Measurements from ENCODE around the gene PXK.
A peak's percentile ranks its signal among the peaks of the same experiment; 100 is the strongest.
"Not testable (repeated sequence)": the region's sequence is repeated elsewhere in the genome, so short reads cannot be mapped to it uniquely, and the experiment has no call there.

Gene PXK

GRCh38 chr3:58425782-58426181 lies 93.1 kb downstream of the PXK start:
- peaks cover 67 to 78% of the 10 kb centered on the region in 2 donors for H3K36me3 ChIP-seq (ENCODE audit: control insufficient read depth in 1 of 2, insufficient read depth in 2 of 2, low read length in 2 of 2)
- no peak overlapping the region for H3K27ac ChIP-seq (ENCODE audit: low read length)
- H3K27me3 ChIP-seq (ENCODE audit: low read depth, low read length): no peaks in the 10 kb centered on the region
- H3K4me3 ChIP-seq (ENCODE audit: low read depth in 1 of 2, low read length in 2 of 2): no peak overlapping the region
- H3K9me3 ChIP-seq (ENCODE audit: control insufficient read depth in 1 of 2, low read length in 2 of 2): no peaks in the 10 kb centered on the region
- peaks cover 0 to 7% of the 10 kb centered on the region in 2 donors for H3K4me1 ChIP-seq (ENCODE audit: control insufficient read depth in 1 of 2, insufficient read depth in 2 of 2, low read length in 2 of 2)

DNA sequence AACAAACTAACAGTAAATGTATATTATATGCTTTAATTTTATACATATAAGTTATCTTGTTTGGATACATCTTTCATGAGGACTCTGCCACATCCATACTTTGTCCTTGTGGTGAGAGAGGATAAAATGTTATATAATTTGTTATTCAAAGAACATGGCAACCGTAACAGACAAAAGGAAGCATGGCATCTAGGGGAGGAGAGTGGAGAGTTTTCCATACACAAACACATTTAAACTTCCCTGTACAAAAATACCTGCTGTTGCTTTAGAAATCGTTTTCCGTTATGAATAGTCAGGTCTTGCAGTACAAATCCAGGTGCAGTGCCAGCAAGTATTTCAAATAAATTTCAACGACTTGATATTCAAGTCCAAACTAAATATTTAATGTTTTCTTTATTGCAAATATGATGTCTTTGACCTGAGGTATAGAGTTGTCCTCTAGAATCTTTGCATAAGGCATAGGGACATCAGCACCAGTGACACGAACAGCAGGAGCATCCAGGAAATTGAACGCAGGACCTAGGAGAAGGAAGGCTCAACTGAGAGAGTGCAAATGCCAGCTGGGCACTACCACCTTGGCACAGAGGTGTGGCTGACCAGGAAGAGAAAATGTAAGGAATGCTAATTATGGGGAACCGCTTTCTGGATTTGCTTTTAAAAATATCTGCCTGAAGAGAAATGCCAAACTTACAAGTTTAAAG lies 95.1 kb downstream of the PXK start:
- Histone ChIP-seq H3K4me3 (ENCODE audit: low read depth in 1 of 2, low read length in 2 of 2) (no peak overlapping the region), H3K9me3 (ENCODE audit: control insufficient read depth in 1 of 2, low read length in 2 of 2) (no peaks in the 10 kb centered on the region), H3K36me3 (ENCODE audit: control insufficient read depth in 1 of 2, insufficient read depth in 2 of 2, low read length in 2 of 2) (peaks cover 61 to 78% of the 10 kb centered on the region in 2 donors), H3K4me1 (ENCODE audit: control insufficient read depth in 1 of 2, insufficient read depth in 2 of 2, low read length in 2 of 2) (peaks cover 0 to 17% of the 10 kb centered on the region in 2 donors), H3K27me3 (ENCODE audit: low read depth, low read length) (no peaks in the 10 kb centered on the region), H3K27ac (ENCODE audit: low read length) (no peak overlapping the region)

DNA sequence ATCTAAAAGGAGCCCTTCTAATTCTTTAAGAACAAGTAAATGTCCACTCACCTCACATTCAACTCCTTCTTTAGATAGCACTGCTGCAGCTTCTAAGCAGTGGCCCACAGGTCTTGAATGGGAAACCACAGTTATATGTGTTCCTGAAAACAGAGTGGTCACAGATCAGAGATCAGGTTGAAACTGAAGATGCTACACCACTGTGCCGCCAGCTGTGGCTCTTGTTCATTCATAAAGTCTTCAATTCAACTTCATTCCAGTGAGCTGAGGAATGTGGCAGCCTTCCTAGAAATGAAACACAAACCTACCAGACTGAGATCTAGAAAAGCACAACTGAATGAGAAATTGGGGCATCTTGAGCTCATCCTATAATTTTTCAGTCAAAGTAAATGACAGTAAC lies 97.0 kb downstream of the PXK start:
- peaks cover 3 to 25% of the 10 kb centered on the region in 2 donors for H3K4me1 ChIP-seq (ENCODE audit: control insufficient read depth in 1 of 2, insufficient read depth in 2 of 2, low read length in 2 of 2)
- H3K9me3 ChIP-seq (ENCODE audit: control insufficient read depth in 1 of 2, low read length in 2 of 2): no peaks in the 10 kb centered on the region
- peaks cover 54 to 67% of the 10 kb centered on the region in 2 donors for H3K36me3 ChIP-seq (ENCODE audit: control insufficient read depth in 1 of 2, insufficient read depth in 2 of 2, low read length in 2 of 2)
- no peaks in the 10 kb centered on the region for H3K27me3 ChIP-seq (ENCODE audit: low read depth, low read length)
- no peak overlapping the region for H3K4me3 ChIP-seq (ENCODE audit: low read depth in 1 of 2, low read length in 2 of 2)
- H3K27ac ChIP-seq (ENCODE audit: low read length): no peak overlapping the region

DNA sequence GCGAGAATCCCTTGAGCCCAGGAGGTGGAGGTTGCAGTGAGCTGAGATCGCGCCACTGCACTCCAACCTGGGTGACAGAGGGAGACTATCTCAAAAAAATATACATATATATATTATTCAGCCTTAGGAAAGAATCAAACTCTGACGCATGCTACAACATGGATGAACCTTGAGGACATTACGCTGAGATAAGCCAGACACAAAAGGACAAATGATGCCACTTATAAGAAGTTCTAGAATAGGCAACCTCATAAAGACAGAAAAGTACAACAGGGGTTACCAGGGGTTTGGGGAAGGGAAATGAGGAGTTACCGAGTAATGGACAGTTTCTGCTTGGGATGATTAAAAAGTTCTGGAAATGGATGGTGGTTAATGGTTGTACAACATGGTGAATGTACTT lies 100.2 kb downstream of the PXK start:
- Histone ChIP-seq H3K36me3 (ENCODE audit: control insufficient read depth in 1 of 2, insufficient read depth in 2 of 2, low read length in 2 of 2) (peaks cover 34 to 37% of the 10 kb centered on the region in 2 donors), H3K4me3 (ENCODE audit: low read depth in 1 of 2, low read length in 2 of 2) (peak overlapping the region; percentile 75 to 84), H3K27me3 (ENCODE audit: low read depth, low read length) (no peaks in the 10 kb centered on the region), H3K27ac (ENCODE audit: low read length) (peak overlapping the region; percentile 67), H3K4me1 (ENCODE audit: control insufficient read depth in 1 of 2, insufficient read depth in 2 of 2, low read length in 2 of 2) (peaks cover 3 to 29% of the 10 kb centered on the region in 2 donors), H3K9me3 (ENCODE audit: control insufficient read depth in 1 of 2, low read length in 2 of 2) (no peaks in the 10 kb centered on the region)

DNA sequence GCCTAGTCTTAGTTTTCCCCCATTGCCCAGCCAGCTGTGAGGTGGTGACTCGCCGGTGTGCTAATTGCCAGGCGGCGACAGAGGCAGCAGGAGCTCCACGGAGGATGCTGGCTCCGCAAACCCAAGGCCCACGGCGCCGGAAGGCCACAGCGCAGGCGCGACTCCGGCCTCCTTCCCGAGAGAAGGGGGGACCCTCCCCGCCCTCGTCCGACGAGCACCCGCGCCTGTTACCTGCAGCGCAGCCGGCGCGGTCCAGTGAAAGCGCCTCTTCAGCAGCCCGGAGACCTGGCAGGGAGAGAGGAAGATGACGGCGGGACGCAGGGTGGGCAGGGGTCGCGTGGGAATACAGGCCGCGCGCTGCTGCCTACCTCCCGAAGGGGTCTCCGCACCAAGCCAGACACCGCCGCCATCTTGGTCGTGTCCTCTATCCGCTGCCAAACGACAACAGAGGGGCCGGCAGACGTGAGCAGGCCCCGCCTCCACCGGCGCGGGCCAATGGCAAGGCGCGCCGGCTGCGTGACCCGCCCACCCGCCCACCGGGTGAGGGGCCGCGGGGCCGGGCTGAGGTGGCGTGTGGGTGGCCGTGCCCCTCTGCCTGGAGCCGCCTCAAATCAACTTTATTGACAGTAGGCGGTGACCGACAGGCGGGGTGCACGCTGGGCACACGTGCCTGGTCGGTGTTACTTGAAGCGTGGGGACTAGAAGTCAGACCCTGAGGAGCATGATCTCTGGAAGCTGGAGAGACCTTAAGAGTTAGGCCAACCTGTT lies 100.9 kb downstream of the PXK start, which contains the start of gene PDHB:
TSS of gene PDHB (minus strand) at position 433 of the 768 bp plus-strand sequence. CDS start at position 410, 23 bp downstream.
- peaks cover 28 to 31% of the 10 kb centered on the region in 2 donors for H3K36me3 ChIP-seq (ENCODE audit: control insufficient read depth in 1 of 2, insufficient read depth in 2 of 2, low read length in 2 of 2)
- H3K9me3 ChIP-seq (ENCODE audit: control insufficient read depth in 1 of 2, low read length in 2 of 2): no peaks in the 10 kb centered on the region
- peak within 1 kb of the TSS; percentile 87 for H3K27ac ChIP-seq (ENCODE audit: low read length)
- peak within 1 kb of the TSS; percentile 75 to 84 for H3K4me3 ChIP-seq (ENCODE audit: low read depth in 1 of 2, low read length in 2 of 2)
- no peaks in the 10 kb centered on the region for H3K27me3 ChIP-seq (ENCODE audit: low read depth, low read length)
- H3K4me1 ChIP-seq (ENCODE audit: control insufficient read depth in 1 of 2, insufficient read depth in 2 of 2, low read length in 2 of 2): peaks cover 3 to 29% of the 10 kb centered on the region in 2 donors

DNA sequence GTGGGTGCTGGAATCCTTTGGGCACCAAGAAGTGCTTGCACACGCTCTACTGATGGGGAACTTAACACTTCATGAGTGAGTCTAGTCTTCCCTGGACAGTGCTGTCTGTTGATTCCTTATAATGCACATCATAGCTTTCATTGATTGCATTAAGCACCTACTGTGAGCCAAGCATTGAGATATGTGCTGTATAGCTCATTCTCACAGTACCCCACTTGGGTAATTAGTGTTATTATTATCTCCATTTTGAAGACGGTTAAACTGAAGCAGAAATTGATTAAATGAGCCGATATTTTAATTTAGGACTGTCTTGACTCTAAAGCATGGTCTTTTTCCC lies 101.4 kb downstream of the PXK start:
- H3K4me3 ChIP-seq (ENCODE audit: low read depth in 1 of 2, low read length in 2 of 2): peak overlapping the region; percentile 55 to 84
- peaks cover 3 to 29% of the 10 kb centered on the region in 2 donors for H3K4me1 ChIP-seq (ENCODE audit: control insufficient read depth in 1 of 2, insufficient read depth in 2 of 2, low read length in 2 of 2)
- peaks cover 23 to 25% of the 10 kb centered on the region in 2 donors for H3K36me3 ChIP-seq (ENCODE audit: control insufficient read depth in 1 of 2, insufficient read depth in 2 of 2, low read length in 2 of 2)
- peak overlapping the region; percentile 87 for H3K27ac ChIP-seq (ENCODE audit: low read length)
- H3K27me3 ChIP-seq (ENCODE audit: low read depth, low read length): no peaks in the 10 kb centered on the region
- H3K9me3 ChIP-seq (ENCODE audit: control insufficient read depth in 1 of 2, low read length in 2 of 2): no peaks in the 10 kb centered on the region

GRCh38 chr3:58434511-58434910 lies 101.8 kb downstream of the PXK start:
- Histone ChIP-seq H3K27me3 (ENCODE audit: low read depth, low read length) (no peaks in the 10 kb centered on the region), H3K9me3 (ENCODE audit: control insufficient read depth in 1 of 2, low read length in 2 of 2) (no peaks in the 10 kb centered on the region), H3K4me3 (ENCODE audit: low read depth in 1 of 2, low read length in 2 of 2) (peak overlapping the region in 1 of 2 donors; percentile 84), H3K27ac (ENCODE audit: low read length) (peak overlapping the region; percentile 87), H3K4me1 (ENCODE audit: control insufficient read depth in 1 of 2, insufficient read depth in 2 of 2, low read length in 2 of 2) (peaks cover 3 to 29% of the 10 kb centered on the region in 2 donors), H3K36me3 (ENCODE audit: control insufficient read depth in 1 of 2, insufficient read depth in 2 of 2, low read length in 2 of 2) (peaks cover 19 to 21% of the 10 kb centered on the region in 2 donors)

- Histone ChIP-seq H3K9me3 (ENCODE audit: control insufficient read depth in 1 of 2, low read length in 2 of 2) (no peaks in the 10 kb centered on the region), H3K27ac (ENCODE audit: low read length) (peak overlapping the region; percentile 87), H3K4me1 (ENCODE audit: control insufficient read depth in 1 of 2, insufficient read depth in 2 of 2, low read length in 2 of 2) (peaks cover 3 to 29% of the 10 kb centered on the region in 2 donors), H3K36me3 (ENCODE audit: control insufficient read depth in 1 of 2, insufficient read depth in 2 of 2, low read length in 2 of 2) (peaks cover 14 to 17% of the 10 kb centered on the region in 2 donors), H3K4me3 (ENCODE audit: low read depth in 1 of 2, low read length in 2 of 2) (no peak overlapping the region), H3K27me3 (ENCODE audit: low read depth, low read length) (no peaks in the 10 kb centered on the region)
Measured at GRCh38 chr3:58434990-58435389, 102.3 kb downstream of the PXK start.

DNA sequence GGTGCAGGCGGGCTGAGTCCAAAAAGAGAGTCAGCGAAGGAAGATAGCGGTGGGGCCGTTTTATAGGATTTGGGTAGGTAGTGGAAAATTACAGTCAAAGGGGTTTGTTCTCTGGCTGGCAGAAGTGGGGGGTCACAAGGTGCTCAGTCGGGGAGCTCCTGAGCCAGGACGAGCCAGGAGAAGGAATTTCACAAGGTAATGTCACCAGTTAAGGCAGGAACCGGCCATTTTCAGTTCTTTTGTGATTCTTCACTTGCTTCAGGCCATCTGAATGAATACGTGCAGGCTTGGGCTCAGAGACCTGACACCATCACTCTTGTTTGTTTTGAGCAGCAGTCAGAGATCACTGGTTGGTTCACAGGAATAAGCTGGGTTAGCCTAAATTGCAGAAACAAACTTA lies 104.6 kb downstream of the PXK start:
- H3K27me3 ChIP-seq (ENCODE audit: low read depth, low read length); H3K36me3 ChIP-seq (ENCODE audit: control insufficient read depth in 1 of 2, insufficient read depth in 2 of 2, low read length in 2 of 2); H3K27ac ChIP-seq (ENCODE audit: low read length); H3K9me3 ChIP-seq (ENCODE audit: control insufficient read depth in 1 of 2, low read length in 2 of 2); H3K4me3 ChIP-seq (ENCODE audit: low read depth in 1 of 2, low read length in 2 of 2): not testable (repeated sequence)
- H3K4me1 ChIP-seq (ENCODE audit: control insufficient read depth in 1 of 2, insufficient read depth in 2 of 2, low read length in 2 of 2): peaks cover 3 to 24% of the 10 kb centered on the region in 2 donors

GRCh38 chr3:58440996-58441355 lies 108.3 kb downstream of the PXK start:
- H3K36me3 ChIP-seq (ENCODE audit: control insufficient read depth in 1 of 2, insufficient read depth in 2 of 2, low read length in 2 of 2); H3K4me1 ChIP-seq (ENCODE audit: control insufficient read depth in 1 of 2, insufficient read depth in 2 of 2, low read length in 2 of 2); H3K27ac ChIP-seq (ENCODE audit: low read length); H3K4me3 ChIP-seq (ENCODE audit: low read depth in 1 of 2, low read length in 2 of 2); H3K9me3 ChIP-seq (ENCODE audit: control insufficient read depth in 1 of 2, low read length in 2 of 2); H3K27me3 ChIP-seq (ENCODE audit: low read depth, low read length): not testable (repeated sequence)

- Histone ChIP-seq H3K4me3 (ENCODE audit: low read depth in 1 of 2, low read length in 2 of 2) (no peak overlapping the region), H3K27ac (ENCODE audit: low read length) (no peak overlapping the region), H3K4me1 (ENCODE audit: control insufficient read depth in 1 of 2, insufficient read depth in 2 of 2, low read length in 2 of 2) (no peaks in the 10 kb centered on the region), H3K36me3 (ENCODE audit: control insufficient read depth in 1 of 2, insufficient read depth in 2 of 2, low read length in 2 of 2) (no peaks in the 10 kb centered on the region), H3K9me3 (ENCODE audit: control insufficient read depth in 1 of 2, low read length in 2 of 2) (no peaks in the 10 kb centered on the region), H3K27me3 (ENCODE audit: low read depth, low read length) (no peaks in the 10 kb centered on the region)
Measured at GRCh38 chr3:58441514-58442450, 109.1 kb downstream of the PXK start.
